WERI-Rb-1 (cell line): Measurements from ENCODE around the gene SLC2A1.
"Not testable (repeated sequence)": the region's sequence is repeated elsewhere in the genome, so short reads cannot be mapped to it uniquely, and the experiment has no call there.

Source experiments
- DNase-seq: peaks from one replicate; pipeline ENCODE4 v3.0.0-alpha.2; 2020
- H3K27ac ChIP-seq: fragments of 250-450 bp; sonication (Bioruptor Pico); 2 replicates; pipeline ENCODE4 v1.5.1; 2020; ENCODE audit warnings: mild to moderate bottlenecking, moderate library complexity
- H3K27me3 ChIP-seq: fragments of 250-450 bp; sonication (Bioruptor Pico); 2 replicates; pipeline ENCODE4 v1.5.1; 2021; ENCODE audit warnings: mild to moderate bottlenecking, low read depth, moderate library complexity; ENCODE audit not compliant: insufficient read depth, severe bottlenecking
- H3K36me3 ChIP-seq: fragments of 250-450 bp; sonication (Bioruptor Pico); 2 replicates; pipeline ENCODE4 v1.5.1; 2020; ENCODE audit warnings: mild to moderate bottlenecking, moderate library complexity
- H3K4me3 ChIP-seq: 2 replicates; pipeline ENCODE4 v1.5.1; 2011; ENCODE audit warnings: low read depth, mild to moderate bottlenecking, control low read depth, low read length
- H3K9me3 ChIP-seq: fragments of 250-450 bp; sonication (Bioruptor Pico); 2 replicates; pipeline ENCODE4 v1.5.1; 2021; ENCODE audit warnings: mild to moderate bottlenecking, moderate library complexity; ENCODE audit not compliant: severe bottlenecking
- CTCF ChIP-seq: IDR thresholded peaks from 2 replicates; pipeline ENCODE4 v1.5.1; 2011; ENCODE audit warnings: low read depth, mild to moderate bottlenecking, control low read depth, inconsistent platforms, low read length

The SLC2A1 gene

DNA sequence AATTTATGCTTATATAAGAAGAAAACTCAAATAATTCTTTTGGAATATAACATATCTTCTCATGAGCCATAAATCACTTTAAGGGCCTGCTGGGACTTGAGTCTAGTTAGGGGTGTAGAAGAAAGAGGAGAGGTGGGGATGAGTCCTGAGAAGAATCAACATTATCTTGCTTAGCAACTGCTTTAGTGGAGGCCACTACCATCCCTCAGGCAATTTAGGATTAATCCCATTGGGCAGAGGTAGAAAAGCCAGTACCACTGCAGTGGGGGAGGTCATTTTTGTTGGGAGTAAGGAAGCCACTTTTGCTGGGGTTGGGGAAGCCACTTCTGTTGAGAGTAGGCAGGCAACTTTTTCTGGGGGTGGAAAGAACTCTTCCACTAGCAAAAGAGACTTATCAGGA lies 47.7 kb downstream of the SLC2A1 start:
- Histone ChIP-seq H3K27ac (no peak overlapping the region), H3K4me3 (no peak overlapping the region), H3K36me3 (no peaks in the 10 kb centered on the region), H3K9me3 (peaks cover 18% of the 10 kb centered on the region), H3K27me3 (no peaks in the 10 kb centered on the region)
- no peak for TF ChIP-seq CTCF
- DNase-seq, result no peak

- H3K36me3 ChIP-seq, result no peaks in the 10 kb centered on the region
- no peak overlapping the region for H3K4me3 ChIP-seq
- no peak overlapping the region for H3K27ac ChIP-seq
- H3K9me3 ChIP-seq, result no peaks in the 10 kb centered on the region
- no peak for DNase-seq
- no peak for TF ChIP-seq CTCF
- H3K27me3 ChIP-seq, result no peaks in the 10 kb centered on the region
Measured at GRCh38 chr1:42908046-42908445, 50.6 kb downstream of the SLC2A1 start.

DNA sequence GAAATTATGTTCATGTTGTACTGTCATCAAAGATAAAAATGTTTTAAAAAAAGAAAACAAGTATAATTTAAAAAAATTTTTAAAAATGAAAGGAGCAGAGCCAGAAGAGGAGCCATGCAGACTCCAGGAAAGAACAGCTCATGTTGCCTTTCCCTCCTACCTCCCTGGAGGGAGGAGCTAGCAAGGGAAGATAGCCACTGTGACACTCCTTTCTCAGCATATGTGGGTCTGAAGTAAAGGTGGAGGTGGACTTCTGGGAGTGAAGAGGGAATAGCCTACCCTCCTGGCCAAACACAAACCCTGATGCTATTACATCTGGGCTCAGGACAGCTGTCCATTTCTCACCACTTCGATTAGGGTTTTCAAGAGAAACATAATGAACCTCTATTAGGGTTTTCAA lies 54.2 kb downstream of the SLC2A1 start:
- H3K4me3 ChIP-seq, result no peak overlapping the region
- H3K9me3 ChIP-seq, result peaks cover under 1% of the 10 kb centered on the region
- no peaks in the 10 kb centered on the region for H3K27me3 ChIP-seq
- no peaks in the 10 kb centered on the region for H3K36me3 ChIP-seq
- TF ChIP-seq CTCF, result no peak
- no peak for DNase-seq
- H3K27ac ChIP-seq, result no peak overlapping the region

- peaks cover 28% of the 10 kb centered on the region for H3K9me3 ChIP-seq
- not testable (repeated sequence) for H3K4me3 ChIP-seq, H3K27ac ChIP-seq, H3K27me3 ChIP-seq, H3K36me3 ChIP-seq
- DNase-seq, result peak; percentile 24
Measured at GRCh38 chr1:42899960-42900359, 58.7 kb downstream of the SLC2A1 start.

DNA sequence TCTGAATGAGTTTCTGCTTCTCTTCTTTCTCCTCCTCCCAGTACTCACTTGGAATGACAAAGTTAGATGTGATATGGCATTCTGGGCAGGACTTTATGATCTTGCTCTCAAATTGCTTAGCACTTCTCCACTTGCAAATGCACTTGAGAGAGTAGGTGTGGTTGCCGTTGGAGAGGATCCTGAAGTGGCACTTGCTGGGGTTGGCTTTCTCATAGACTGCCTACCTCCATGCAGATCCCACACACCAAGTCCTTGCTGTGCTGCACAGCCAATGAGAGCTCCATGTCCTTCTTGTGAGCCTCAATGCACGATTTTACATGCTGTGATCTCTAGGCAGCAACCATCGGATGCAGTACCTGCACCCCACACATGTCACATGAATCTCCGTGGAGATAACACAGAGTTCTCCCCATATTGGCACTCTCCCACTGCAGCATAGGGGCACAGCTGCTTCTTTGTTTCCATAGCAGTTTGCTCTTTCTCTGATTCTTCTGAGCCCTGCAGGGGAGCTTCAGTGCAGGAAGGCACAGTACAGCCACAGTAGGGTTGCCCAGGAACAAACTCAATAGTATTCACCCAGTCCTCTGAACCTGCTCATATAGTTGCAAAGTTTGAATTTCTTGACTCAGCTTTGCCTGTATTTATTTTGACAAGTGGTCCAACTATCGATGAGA lies 67.1 kb downstream of the SLC2A1 start:
- no peak overlapping the region for H3K27ac ChIP-seq
- no peaks in the 10 kb centered on the region for H3K27me3 ChIP-seq
- DNase-seq, result no peak
- no peak overlapping the region for H3K4me3 ChIP-seq
- no peak for TF ChIP-seq CTCF
- peaks cover 18% of the 10 kb centered on the region for H3K9me3 ChIP-seq
- no peaks in the 10 kb centered on the region for H3K36me3 ChIP-seq

DNA sequence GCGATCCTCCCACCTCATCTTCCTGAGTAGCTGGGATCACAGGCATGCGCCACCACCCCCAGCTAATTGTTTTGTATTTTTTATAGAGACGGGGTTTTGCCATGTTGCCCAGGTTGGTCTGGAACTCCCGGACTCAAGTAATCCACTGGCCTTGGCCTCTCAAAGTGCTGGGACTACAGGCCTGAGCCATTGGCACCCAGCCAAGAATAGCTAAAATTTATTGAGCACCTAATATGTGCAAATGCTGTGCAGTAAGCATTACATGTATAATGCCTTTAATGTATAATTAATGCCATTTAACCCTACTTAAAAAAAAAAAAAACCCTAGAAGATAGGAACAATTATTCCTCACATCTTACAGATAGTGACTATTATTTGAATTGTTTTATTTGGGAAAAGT lies 69.4 kb downstream of the SLC2A1 start:
- TF ChIP-seq CTCF, result no peak
- H3K36me3 ChIP-seq, result no peaks in the 10 kb centered on the region
- H3K27ac ChIP-seq, result no peak overlapping the region
- no peaks in the 10 kb centered on the region for H3K27me3 ChIP-seq
- H3K4me3 ChIP-seq, result no peak overlapping the region
- H3K9me3 ChIP-seq, result peaks cover 3% of the 10 kb centered on the region
- no peak for DNase-seq
